Measurements from ENCODE around the gene SGSM1. TPM values are rescaled to one million over a fixed set of nuclear protein-coding genes. Genes with fewer than 3 reads are reported as not detected.

The SGSM1 gene
- total RNA-seq, 2 experiments from 2014 or later: 0.12 to 0.17 TPM

DNA sequence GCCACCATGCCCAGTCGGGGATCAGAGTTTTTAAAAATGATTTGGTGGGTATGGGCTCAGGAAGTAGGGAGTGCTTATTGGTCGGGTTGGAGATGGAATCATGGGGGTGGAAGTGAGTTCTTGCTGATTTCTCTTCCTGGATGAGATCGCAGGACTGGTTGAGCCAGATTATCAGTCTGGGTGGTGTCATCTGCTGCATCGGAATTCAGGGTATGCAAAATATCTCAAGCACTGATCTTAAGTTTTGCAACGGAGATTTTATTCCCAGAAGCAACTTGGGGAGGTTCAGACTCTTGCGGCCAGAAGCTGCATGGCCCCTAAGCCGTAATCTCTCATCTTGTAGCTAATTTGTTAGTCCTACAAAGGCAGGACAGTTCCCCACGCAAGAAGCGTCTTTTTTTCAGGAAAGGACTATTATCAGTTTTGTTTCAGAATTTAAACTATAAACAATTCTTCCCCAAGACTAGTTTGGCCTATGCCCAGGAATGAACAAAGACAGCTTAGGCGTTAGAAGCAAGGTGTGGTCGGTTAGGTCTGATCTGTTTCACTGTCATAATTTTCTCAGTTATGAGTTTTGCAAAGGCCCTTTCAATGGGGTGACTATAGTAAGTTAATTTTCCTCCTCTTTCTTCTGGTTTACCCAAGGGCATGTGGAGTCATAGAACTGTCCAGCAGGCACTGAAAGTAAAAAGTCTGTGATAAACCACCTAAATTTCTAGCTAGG, 30.1 kb upstream of the SGSM1 start:
- H3K4me3 Mint-ChIP-seq: no peak overlapping the region
- H3K27ac Mint-ChIP-seq: no peak overlapping the region
- H3K36me3 Mint-ChIP-seq (ENCODE audit: low read depth): no peaks in the 10 kb centered on the region
- DNase-seq: no peak
- intact Hi-C loops (cut with micrococcal nuclease): no loop called here
- H3K9me3 Mint-ChIP-seq: no peaks in the 10 kb centered on the region
- H3K27me3 Mint-ChIP-seq (ENCODE audit: low read depth): peaks cover 7% of the 10 kb centered on the region
- CTCF ChIA-PET: no interaction called here
- H3K4me1 Mint-ChIP-seq (ENCODE audit: low read depth): no peaks in the 10 kb centered on the region

DNA sequence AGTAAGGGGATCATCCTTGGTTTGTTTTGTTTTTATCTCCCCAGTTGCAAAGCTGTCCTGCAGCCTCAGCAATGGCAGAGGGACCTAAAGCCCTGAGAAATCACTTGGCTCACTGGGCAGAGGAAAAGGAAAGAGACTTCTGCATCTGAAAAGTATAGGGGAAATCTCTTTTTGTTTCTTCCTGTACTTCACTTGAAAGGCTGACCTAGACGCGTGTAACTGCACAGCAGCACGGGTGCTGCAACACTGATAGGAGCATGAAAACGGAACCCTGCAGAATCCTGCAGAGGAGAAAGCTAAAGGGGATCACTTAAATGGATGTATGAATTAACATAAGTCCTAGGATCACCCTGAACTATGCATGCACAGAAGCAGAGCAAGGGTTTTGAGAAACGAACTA, 29.5 kb upstream of the SGSM1 start:
- H3K4me3 Mint-ChIP-seq: no peak overlapping the region
- no peak for DNase-seq
- peaks cover 7% of the 10 kb centered on the region for H3K27me3 Mint-ChIP-seq (ENCODE audit: low read depth)
- intact Hi-C loops (cut with micrococcal nuclease): no loop called here
- H3K4me1 Mint-ChIP-seq (ENCODE audit: low read depth): no peaks in the 10 kb centered on the region
- H3K27ac Mint-ChIP-seq: no peak overlapping the region
- no peaks in the 10 kb centered on the region for H3K36me3 Mint-ChIP-seq (ENCODE audit: low read depth)
- no peaks in the 10 kb centered on the region for H3K9me3 Mint-ChIP-seq
- CTCF ChIA-PET: no interaction called here

DNA sequence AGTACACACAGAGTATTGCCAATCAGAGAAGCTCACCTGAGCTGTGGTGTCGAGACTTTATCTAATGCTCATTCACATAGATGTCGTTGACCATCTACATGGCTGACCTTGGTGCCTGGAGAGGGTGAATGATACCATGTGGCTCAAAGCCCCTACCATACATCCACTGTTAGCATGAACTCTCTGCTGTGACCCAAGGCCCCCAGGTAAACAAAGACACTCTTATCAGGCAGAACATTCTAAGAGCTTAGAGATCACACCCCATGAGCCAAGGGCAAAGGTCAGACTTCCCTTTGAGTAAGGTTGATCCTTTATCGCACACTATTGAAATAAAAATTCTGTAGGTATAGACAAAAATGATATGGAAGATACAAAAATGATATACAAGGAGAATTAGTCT, 16.5 kb upstream of the SGSM1 start:
- Mint-ChIP-seq H3K36me3 (ENCODE audit: low read depth) (no peaks in the 10 kb centered on the region), H3K4me3 (no peak overlapping the region), H3K4me1 (ENCODE audit: low read depth) (no peaks in the 10 kb centered on the region), H3K27ac (no peak overlapping the region), H3K27me3 (ENCODE audit: low read depth) (no peaks in the 10 kb centered on the region), H3K9me3 (no peaks in the 10 kb centered on the region)
- intact Hi-C loops (cut with micrococcal nuclease): no loop called here
- no peak for DNase-seq
- CTCF ChIA-PET: interaction anchor here (0.6 to 1.0 kb wide), 3 partner anchors 8 to 20 kb away, joined by 3 to 5 read pairs (median 4); no protein-coding TSS in a partner anchor

DNA sequence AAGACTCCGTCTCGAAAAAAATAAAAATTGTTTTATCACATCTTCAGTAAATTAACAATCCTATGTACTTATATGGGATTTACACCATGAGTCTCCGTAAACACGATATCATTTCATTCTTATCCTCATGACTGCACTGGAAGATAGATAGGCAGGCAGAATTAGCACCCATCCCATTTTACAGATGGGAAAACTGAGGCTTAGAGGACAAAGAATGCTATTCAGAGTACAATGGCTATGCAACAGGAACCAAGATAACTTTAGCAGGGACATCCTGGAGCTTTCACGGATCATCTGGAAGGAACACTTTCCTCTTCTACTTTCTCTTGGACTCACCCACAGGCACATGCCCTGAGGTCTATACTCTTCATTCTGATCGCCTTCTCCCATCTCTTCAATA, 14.6 kb upstream of the SGSM1 start:
- intact Hi-C loops (cut with micrococcal nuclease): no loop called here
- Mint-ChIP-seq H3K36me3 (ENCODE audit: low read depth) (no peaks in the 10 kb centered on the region), H3K4me3 (no peak overlapping the region), H3K9me3 (no peaks in the 10 kb centered on the region), H3K4me1 (ENCODE audit: low read depth) (no peaks in the 10 kb centered on the region), H3K27me3 (ENCODE audit: low read depth) (no peaks in the 10 kb centered on the region), H3K27ac (no peak overlapping the region)
- DNase-seq: no peak
- CTCF ChIA-PET: no interaction called here

DNA sequence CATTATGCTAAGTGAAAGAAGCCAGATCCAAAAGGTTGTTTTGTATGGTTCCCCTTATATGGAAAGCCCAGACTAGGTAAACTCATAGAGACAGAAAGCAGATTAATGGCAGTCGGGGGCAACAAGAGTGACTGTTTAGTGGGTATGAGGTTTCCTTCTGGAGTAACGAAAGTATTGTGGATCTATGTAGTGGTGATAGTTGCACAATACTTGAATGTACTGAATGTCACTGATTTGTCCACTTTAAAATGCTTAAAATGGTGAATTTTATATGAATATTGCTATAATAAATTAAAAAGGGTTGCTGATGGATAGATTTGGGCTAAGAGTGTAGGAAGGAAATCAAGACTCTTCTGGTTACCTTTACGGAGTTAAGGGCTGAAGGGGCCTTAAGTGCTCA, 10.0 kb upstream of the SGSM1 start:
- DNase-seq: no peak
- Mint-ChIP-seq H3K9me3 (no peaks in the 10 kb centered on the region), H3K4me3 (no peak overlapping the region), H3K27me3 (ENCODE audit: low read depth) (no peaks in the 10 kb centered on the region), H3K36me3 (ENCODE audit: low read depth) (no peaks in the 10 kb centered on the region), H3K27ac (no peak overlapping the region), H3K4me1 (ENCODE audit: low read depth) (no peaks in the 10 kb centered on the region)
- CTCF ChIA-PET: no interaction called here
- intact Hi-C loops (cut with micrococcal nuclease): no loop called here

DNA sequence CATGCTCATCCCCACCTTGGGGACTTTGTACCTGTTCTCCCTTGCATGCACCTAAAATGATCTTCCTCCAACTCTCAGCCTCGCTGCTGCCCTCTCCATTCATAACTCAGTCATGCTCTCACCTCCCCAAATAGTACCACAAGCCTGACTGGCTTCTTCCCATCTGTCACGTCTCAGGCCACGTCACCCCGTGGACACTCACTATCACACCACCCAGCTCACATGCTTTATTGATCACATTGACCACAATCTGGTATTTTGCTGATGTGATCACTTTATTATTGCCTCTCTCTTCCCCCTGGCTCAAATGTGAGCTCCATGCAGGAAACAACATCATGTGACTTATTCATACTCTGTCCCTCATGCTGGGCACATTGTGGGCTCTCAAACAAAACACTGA, 9.2 kb upstream of the SGSM1 start:
- Mint-ChIP-seq H3K9me3 (no peaks in the 10 kb centered on the region), H3K4me3 (no peak overlapping the region), H3K27ac (no peak overlapping the region), H3K36me3 (ENCODE audit: low read depth) (no peaks in the 10 kb centered on the region), H3K27me3 (ENCODE audit: low read depth) (no peaks in the 10 kb centered on the region), H3K4me1 (ENCODE audit: low read depth) (peaks cover 3% of the 10 kb centered on the region)
- DNase-seq: no peak
- CTCF ChIA-PET: no interaction called here
- intact Hi-C loops (cut with micrococcal nuclease): no loop called here

DNA sequence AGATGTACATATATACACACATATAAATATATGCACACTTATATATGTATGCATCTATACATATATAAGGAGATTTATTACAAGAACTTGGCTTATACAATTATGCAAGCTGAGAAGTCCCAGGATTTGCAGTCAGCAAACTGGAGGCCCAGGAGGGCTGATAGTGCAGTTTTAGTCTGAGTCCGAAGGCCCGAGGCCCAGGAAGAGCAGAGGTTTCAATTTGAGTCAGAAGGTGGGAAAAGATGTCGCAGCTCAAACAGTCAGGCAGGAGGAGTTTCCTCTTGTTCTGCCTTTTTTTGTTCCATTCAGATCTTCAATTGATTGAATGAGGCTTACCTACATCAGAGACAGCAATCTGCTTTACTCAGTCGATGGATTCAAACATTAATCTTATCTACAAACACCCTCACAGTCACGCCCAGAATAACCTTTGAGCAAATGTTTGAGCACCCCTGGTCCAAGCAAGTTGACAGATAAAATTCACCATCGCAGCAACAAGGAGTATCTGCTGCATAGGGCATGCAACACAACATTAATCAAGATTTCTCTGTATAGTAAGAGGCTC, 4.0 kb upstream of the SGSM1 start:
- DNase-seq: peak; percentile 37
- no peak overlapping the region for H3K4me3 Mint-ChIP-seq
- no peak overlapping the region for H3K27ac Mint-ChIP-seq
- no peaks in the 10 kb centered on the region for H3K36me3 Mint-ChIP-seq (ENCODE audit: low read depth)
- H3K27me3 Mint-ChIP-seq (ENCODE audit: low read depth): no peaks in the 10 kb centered on the region
- peaks cover 12% of the 10 kb centered on the region for H3K4me1 Mint-ChIP-seq (ENCODE audit: low read depth)
- intact Hi-C loops (cut with micrococcal nuclease): loop anchor here (1.0 to 2.0 kb wide), 2 partner anchors 33 to 48 kb away; no protein-coding TSS in a partner anchor
- no peaks in the 10 kb centered on the region for H3K9me3 Mint-ChIP-seq
- CTCF ChIA-PET: interaction anchor here (0.6 to 3.4 kb wide), 14 partner anchors 11 to 1713 kb away, joined by 3 to 24 read pairs (median 5); no protein-coding TSS in a partner anchor

DNA sequence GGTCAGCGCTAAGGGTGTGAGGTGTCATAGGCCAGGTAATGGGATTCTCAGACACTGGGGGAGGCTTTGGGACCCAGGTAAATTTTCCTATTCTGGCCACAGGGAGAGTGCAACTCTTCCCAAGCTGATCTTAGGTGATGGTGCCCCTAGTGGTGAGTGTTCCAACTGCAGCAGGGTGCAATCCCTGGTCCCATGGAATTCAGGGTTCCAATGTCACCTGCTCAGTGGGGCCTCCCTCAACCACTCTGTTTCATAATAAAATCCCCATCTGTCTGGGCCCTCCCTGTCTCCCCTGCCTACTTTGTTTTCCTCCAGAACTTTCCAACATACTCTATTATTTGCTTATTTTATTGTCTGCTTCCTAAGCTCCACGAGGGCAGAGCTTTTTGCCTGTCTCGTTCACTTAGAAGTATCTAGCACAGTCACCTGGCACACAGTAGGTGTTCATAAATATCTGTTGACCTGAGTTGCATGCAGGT, 2.9 kb upstream of the SGSM1 start:
- intact Hi-C loops (cut with micrococcal nuclease): loop anchor here (2.0 kb wide), 1 partner anchor 34 kb away; no protein-coding TSS in a partner anchor
- peak; percentile 76 for DNase-seq
- CTCF ChIA-PET: interaction anchor here (0.6 to 3.4 kb wide), 25 partner anchors 8 to 599 kb away, joined by 3 to 24 read pairs (median 4); no protein-coding TSS in a partner anchor
- Mint-ChIP-seq H3K27ac (no peak overlapping the region), H3K36me3 (ENCODE audit: low read depth) (no peaks in the 10 kb centered on the region), H3K9me3 (no peaks in the 10 kb centered on the region), H3K4me1 (ENCODE audit: low read depth) (peaks cover 12% of the 10 kb centered on the region), H3K27me3 (ENCODE audit: low read depth) (no peaks in the 10 kb centered on the region), H3K4me3 (no peak overlapping the region)

DNA sequence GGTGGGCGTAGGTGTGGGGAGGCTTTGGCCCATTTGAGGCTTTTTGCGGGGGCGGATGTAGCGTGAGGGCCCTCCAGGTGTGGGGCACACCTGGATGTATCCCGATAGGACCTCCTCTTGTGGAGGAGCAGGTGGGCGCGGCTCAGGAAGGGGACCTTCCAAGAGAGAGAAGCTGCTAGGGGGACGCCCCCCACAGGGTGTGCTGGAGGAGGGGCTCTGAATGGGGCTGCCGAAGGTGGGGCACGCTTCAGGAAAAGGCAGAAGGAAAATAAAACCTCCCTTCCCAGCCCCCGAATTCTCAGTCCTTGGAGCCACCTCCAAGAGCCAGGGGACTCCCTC, 621 bp downstream of the SGSM1 start:
- intact Hi-C loops (cut with micrococcal nuclease): no loop called here
- DNase-seq: no peak
- H3K4me3 Mint-ChIP-seq: peak overlapping the region; percentile 32
- CTCF ChIA-PET: no interaction called here
- no peaks in the 10 kb centered on the region for H3K36me3 Mint-ChIP-seq (ENCODE audit: low read depth)
- no peaks in the 10 kb centered on the region for H3K27me3 Mint-ChIP-seq (ENCODE audit: low read depth)
- no peaks in the 10 kb centered on the region for H3K9me3 Mint-ChIP-seq
- no peak overlapping the region for H3K27ac Mint-ChIP-seq
- H3K4me1 Mint-ChIP-seq (ENCODE audit: low read depth): peaks cover 12% of the 10 kb centered on the region

DNA sequence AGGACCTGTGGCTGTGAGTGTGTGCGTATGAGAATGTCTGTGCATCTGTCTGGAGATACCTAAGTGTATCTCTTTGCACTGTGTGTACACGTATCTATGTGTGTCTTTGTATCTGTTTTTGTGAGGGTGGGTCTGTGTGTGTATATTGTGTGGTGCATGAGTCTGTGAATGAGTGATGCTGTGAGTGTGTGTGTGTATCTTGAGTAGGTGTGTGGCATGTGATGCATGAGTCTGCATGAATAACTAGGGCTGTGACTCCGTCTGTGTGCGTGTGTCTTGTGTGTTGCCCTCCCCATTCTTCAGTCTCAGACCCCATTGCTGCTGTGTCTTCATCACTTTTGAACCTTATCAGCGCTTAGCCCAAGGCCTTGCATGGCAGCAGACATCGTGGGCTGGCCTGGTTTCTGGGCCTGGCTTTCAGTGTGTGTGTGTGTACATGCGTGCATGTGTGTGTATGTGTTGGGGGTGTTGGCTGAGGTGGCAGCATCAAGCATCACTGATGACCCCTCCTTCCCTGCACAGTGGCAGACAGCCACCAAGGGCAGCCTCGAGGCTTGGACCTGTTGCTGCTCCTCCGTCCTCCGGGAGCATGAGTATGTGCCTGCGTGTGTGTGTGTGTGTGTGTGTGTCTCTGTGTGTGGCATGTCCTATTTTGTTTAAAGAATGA, 1.4 kb downstream of the SGSM1 start:
- Mint-ChIP-seq H3K9me3 (no peaks in the 10 kb centered on the region), H3K36me3 (ENCODE audit: low read depth) (no peaks in the 10 kb centered on the region), H3K4me3 (peak overlapping the region; percentile 7), H3K27me3 (ENCODE audit: low read depth) (no peaks in the 10 kb centered on the region), H3K27ac (no peak overlapping the region), H3K4me1 (ENCODE audit: low read depth) (peaks cover 6% of the 10 kb centered on the region)
- CTCF ChIA-PET: no interaction called here
- DNase-seq: no peak
- intact Hi-C loops (cut with micrococcal nuclease): no loop called here

DNA sequence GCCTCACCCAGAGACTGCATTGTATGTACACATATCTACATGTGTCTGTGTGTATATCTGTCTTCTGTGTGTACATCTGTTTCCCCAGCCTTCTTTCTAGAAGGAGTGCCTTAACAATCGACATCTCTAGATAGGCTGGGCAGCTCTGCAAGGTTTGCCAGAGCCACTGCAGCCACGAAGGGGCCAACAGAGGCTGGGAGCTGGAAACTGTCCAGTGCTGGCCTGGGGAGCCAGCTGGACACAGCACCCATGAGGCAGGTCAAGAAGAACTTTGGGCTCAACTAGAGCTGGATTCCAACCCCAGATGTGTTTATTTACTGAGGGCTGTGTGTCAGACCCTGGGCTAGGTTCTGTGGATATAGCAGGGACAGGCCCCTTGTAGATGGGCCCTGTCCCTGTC, 3.3 kb downstream of the SGSM1 start:
- Mint-ChIP-seq H3K4me1 (ENCODE audit: low read depth) (peaks cover 6% of the 10 kb centered on the region), H3K4me3 (no peak overlapping the region)
- intact Hi-C loops (cut with micrococcal nuclease): no loop called here

DNA sequence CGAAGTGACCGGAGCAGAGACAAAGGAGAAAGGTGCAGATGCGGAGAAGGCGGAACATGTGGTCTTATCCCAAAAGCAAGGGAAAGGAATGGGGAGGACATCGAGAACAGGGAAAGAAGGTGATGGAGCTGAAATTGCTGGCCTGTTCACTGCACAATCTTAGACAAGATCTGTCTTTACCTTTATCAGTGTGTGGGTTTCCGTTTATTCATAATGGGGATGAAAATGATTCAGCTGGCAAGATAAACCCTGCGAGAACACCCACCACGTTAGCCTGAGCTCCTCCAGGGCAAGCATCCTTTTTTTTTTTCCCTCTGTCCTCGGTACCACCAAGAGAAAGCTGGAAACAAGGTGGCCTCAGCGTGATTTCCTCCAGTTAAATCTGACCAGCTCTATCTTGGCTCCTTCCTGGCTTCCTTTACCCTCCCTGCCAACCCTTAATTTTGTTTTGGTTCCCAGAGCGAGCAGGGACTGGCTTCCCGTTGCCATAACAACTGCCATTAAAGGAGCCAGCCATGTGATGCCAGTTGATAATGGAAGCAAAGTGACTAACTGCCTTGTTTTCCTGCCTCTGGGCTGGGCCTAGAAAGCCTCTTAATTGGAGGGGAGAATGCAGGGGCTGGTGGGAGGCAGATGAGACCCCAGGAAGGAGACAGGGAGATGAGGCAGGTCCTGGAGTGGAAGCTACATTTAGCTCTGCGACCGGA, 4.2 kb downstream of the SGSM1 start:
- H3K27ac Mint-ChIP-seq: no peak overlapping the region
- H3K4me3 Mint-ChIP-seq: no peak overlapping the region
- intact Hi-C loops (cut with micrococcal nuclease): no loop called here
- H3K9me3 Mint-ChIP-seq: peaks cover 4% of the 10 kb centered on the region
- no peak for DNase-seq
- no peaks in the 10 kb centered on the region for H3K27me3 Mint-ChIP-seq (ENCODE audit: low read depth)
- H3K36me3 Mint-ChIP-seq (ENCODE audit: low read depth): peaks cover 3% of the 10 kb centered on the region
- H3K4me1 Mint-ChIP-seq (ENCODE audit: low read depth): peaks cover 2% of the 10 kb centered on the region
- CTCF ChIA-PET: no interaction called here

More for the DNA sequence above, 3.3 kb downstream of the SGSM1 start:
- Mint-ChIP-seq H3K27me3 (ENCODE audit: low read depth) (no peaks in the 10 kb centered on the region), H3K36me3 (ENCODE audit: low read depth) (no peaks in the 10 kb centered on the region), H3K27ac (no peak overlapping the region), H3K9me3 (no peaks in the 10 kb centered on the region)
- CTCF ChIA-PET: no interaction called here
- no peak for DNase-seq

Measured in activated naive CD4-positive, alpha-beta T cell treated with anti-CD3 and anti-CD28 coated beads for 36 hours (primary cell).